ENCODE results near the gene TMEM168.
"Not testable (repeated sequence)": the region's sequence is repeated elsewhere in the genome, so short reads cannot be mapped to it uniquely, and the experiment has no call there.

TMEM168 gene

DNA sequence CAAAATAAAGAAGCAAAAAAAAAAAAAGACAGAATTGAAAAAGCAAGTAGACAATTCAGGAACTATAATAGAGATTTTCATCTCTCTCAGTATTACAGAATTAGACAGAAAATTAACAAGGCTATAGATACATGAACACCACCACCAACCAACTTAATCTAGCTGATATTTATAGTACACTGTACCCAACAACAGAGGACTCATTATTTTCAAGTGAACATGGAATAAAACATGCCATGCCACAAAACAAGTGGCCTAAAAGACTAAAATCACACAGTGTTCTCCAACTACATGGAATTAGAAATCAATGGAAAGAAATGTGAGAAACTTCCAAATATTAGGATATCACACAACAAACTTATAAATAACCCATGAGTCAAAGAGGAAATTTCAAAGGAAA lies 9.1 kb downstream of the TMEM168 start:
- DNase-seq = no peak

DNA sequence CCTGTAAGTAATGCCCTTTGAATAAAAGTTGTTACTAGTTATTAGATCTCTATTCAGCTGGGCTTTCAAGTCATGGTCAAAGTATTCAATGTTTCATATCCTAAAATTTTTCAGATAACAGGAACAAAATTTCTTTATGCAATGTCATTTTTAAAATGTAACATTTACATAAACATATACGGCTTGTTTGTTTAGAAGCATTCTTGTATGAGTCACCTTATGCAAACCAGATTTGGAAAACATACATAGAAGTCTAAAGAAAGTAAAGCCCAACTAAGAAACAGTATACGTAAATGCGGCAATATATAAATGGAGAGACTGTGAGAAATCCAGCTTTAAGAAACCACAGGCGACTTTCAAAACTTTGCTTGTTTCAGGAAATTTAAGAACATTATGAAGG lies 10.5 kb downstream of the TMEM168 start:
- no peak for DNase-seq

DNA sequence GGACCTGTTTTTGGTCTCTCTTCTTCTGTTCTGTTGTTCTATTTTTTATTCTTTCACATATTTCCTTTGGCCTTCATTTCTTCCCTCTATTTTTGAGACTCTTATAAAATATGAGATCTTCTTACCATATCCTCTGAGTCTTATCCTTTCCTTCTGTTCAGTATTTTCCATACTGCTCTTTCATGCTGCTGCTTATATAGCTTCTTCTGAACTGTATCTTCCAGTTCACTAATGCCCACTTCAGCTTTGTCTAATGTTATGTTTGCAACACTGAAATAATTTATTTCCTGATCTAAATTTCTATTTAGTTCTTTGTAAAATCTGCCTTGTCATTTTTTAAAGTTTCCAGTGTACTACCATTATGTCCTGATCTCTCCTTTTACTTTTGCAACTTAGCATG lies 12.8 kb downstream of the TMEM168 start:
- no peak for DNase-seq

DNA sequence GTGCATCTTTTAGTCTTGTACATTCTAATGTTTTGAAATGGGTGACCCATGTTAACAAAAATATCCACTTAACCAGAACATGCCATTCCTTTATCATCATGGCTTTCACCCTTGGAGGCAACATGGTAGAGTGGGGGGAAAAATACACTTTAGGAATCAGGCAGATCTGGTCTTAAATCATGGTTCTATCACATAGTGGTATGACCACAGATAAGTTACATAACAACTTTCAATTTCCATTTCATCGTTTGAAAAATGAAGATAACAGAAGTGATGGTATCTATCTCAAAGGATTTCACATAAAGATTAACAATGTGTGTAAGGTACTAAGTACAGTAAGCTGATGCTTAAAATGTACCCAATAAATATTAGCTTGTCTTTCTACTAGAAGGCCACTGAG lies 19.0 kb downstream of the TMEM168 start:
- no peak for DNase-seq

DNA sequence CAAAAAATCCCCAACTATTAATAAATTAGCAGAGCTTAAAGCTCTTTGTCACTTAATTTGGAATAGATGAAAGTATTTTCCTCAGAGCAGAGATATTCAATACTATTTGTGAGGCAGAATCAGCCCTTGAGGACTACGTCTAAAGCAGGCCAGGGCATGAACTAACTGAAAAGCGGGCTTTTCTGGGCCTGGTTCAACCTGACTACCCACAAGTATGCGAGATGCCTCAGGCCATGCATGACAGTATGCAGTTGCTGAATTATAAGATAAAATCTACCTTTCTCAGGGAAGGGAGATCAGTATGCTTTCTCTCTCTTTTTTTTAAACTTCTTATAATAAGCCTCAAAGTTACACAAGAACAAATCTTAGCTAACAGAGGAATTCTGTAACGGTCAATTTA lies 20.1 kb downstream of the TMEM168 start:
- DNase-seq = no peak

DNA sequence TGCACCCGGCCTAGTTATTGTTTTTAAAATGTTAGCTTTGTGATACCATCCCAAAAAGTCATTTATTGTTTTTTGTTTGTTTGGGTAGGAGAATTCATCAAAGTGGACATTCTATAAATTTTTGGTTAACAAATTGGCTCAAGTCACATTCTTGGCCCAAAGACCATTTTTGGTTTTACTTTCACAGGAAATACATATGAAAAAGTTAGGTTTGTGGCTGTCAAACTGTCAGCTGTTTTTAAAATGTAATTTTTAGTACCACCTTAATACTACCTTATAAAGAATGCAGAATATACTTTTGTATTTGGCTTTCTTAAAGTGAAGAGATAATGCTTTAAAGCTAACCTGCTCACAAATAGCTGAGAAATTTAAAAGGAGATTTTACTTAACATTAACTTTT lies 25.1 kb downstream of the TMEM168 start:
- DNase-seq = no peak

DNA sequence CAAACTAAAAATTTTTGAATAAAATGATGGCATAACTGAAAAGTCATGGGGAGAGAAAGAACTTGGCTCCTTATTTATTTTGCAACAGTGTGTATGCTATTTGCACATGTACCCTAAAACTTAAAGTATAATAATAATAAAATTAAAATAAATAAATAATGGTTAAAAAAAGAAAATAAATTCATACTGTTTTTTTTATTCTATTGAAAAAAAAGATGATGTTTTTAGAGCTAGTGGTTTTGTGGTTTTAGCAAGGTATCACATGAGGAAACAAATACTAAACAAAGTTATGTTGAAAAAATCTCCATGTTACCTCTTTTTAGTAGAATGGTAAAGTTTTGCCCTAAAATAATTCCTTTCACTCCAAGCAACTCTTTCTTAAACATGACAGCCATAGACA lies 26.2 kb downstream of the TMEM168 start:
- DNase-seq = no peak

DNA sequence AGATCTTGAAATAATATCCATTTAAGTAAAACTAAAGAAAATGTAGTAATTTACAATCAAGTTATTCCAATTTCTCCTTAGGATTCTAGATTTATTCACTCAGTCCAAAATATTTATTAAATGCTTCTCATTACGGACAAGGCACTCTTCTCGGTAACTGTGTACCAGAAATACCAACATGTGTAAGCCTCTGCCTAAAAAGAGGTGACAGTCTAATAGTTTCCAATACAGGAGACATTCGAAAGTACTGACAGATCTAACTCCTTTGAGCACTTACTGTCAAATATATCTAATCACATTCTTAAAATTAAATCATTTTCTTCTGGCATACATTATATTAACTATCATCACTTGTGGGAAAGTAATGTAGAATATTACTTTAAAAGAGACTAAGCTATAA lies 26.9 kb downstream of the TMEM168 start:
- DNase-seq = no peak

DNA sequence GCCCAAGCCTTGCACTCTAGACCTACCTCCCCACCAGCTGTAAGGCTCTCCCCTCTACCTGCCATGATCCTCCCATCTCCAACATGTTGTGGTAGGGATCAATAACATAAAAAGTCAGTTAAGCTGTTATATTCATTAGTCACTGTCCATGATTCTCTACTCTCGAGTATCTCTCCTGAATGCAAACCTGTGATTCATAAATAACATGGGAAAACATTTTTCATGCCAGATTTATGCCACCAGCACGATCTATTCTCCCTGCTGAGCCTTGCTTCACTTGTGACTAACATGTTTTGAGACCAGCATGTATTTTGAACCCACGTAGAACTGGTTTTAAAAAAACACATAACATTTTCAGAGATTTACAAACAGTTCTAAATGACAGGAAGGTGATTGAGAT lies 30.3 kb downstream of the TMEM168 start:
- DNase-seq = no peak

DNA sequence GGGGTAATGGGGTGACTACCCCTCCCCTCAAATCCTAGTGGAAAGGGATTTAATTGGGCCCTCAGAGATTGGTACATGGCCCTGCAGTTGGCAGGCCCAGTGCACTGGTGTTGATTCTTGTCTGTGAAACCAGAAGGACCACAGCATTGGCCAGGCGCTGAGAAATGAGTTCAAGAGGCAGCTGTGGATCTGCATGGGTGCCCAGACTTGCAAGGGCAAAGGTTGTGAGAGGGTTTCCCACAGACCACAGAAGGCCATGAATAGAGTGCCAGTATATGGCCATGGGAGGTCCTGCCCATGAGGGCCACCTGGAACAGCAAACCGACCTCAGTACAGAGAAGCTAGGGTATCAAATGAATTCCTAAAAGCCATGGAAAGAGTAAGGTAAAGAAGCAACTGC lies 32.9 kb downstream of the TMEM168 start:
- DNase-seq = no peak

DNA sequence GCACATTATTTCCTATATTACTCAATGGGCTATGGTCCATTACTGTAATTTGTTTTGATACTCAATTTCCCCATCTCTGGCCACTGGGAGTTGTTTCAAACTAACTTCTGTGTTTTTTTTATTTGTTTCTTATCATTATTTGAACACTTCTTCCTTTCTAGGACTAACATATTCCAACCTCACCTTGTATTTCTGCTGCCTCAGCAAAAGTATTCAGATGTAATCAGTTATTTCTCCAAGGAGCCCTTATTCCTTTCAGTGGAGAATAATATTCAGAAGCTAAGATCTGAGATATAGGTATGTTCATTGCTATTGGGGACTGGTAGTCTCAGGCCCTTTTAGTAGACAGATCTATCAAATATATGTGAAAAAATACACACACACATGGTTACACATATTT lies 36.9 kb downstream of the TMEM168 start:
- no peak for DNase-seq

DNA sequence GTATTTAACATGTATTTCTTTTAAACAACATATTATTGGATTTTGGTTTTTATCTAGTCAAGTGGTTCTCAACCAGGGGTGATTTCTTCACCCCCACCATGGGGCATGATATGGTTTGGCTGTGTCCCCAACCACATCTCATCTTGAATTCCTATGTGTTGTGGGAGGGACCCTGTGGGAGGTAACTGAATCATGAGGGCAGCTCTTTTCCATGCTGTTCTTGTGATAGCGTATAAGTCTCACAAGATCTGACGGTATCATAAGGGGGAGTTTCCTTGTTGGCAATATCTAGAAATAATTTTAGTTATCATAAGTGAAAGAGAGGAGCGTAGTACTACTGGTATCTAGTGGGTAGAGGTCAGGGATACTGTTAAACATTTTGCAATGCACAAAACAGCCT lies 37.6 kb downstream of the TMEM168 start:
- no peak for DNase-seq

DNA sequence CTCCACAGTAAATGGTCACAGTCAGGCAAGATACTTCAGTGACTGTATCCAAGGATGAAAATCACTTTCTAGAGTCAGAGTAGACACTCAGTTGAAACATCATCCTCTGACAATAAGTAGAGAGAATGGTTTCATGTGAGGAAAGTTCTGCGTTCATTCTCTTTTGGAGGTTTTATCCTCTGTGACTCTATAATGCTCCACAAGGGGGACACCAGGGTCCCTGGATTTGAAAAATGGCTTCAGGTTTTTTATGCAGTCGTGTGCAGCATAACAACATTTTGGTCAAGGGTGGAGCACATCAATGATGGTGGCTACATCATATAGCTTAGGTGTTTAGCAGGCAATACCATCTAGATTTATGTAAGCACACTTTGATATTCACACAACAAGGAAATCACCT lies 40.4 kb downstream of the TMEM168 start:
- DNase-seq = no peak

DNA sequence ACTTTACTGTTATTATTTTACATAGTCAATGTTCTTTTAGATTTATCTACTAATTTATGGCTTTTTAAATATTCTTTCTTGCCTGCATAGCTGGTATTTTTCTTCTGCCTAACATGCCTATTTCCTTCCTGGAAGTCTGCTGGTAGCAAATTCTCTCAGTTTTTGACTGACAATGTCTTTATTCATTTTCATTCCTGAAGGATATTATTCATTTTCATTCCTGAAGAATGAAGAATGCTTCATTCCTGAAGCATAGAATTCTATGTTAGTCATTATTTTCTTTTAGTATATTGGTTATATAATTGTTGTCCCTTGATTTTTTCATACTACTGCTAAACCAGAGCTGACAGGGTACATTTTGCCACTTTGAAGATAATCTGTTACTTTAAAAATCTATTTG lies 41.8 kb downstream of the TMEM168 start:
- no peak for DNase-seq

DNA sequence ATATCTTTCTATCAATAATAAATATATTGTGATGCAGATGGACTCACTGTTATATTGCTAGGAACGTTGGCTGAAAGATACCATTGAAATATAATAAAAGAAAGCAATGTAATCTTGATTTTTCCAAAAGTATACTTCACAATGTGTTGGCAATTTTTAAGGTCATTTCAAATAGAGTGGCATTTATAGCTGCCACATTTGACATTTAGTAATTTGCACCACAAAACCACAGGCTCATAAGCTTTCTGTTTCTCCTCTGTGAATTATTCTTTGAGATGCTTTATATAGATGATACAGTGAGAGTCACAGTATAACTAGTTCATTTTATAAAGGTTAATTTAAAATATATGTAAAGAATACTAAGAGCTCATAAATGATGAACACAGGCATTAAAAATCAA lies 44.6 kb downstream of the TMEM168 start:
- no peak for DNase-seq

DNA sequence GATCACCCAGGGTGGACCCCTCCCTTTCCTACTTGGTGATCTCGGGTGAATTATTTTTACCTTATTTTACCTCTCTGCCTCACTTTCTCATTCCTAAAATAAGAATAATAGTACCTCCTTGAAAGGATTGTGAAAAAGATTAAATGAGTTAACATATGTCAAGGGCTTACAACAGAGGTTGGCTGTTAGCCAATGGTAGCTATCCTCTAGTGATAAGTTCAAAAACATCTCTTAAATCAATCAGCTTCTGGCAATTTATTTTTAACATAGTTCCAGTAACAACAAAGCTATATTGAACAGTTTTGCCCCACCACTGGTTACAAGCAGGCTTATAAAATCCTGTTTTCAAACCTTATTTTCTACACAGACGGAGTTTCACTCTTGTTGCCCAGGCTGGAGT lies 45.4 kb downstream of the TMEM168 start:
- DNase-seq = peak; percentile 22

DNA sequence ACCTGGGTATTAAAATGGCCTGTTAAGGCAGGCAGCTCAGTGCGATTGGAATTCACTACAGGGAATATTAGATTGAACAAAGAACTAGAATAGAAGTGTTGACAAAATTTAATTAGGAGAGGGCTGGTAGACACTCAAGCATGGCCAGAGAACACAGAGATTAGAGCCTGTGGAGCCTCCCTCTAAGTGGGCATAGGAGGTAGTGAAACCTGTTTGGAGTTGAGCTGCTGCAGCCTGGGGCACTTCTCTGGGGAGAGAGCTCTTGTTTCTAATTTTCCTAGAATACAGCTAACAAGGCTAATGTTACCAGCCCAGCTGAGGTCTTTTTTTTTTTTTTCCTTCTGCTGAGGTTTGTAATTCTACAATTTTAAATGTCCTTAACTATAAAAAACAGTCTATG lies 46.4 kb downstream of the TMEM168 start:
- DNase-seq = peak; percentile 26

DNA sequence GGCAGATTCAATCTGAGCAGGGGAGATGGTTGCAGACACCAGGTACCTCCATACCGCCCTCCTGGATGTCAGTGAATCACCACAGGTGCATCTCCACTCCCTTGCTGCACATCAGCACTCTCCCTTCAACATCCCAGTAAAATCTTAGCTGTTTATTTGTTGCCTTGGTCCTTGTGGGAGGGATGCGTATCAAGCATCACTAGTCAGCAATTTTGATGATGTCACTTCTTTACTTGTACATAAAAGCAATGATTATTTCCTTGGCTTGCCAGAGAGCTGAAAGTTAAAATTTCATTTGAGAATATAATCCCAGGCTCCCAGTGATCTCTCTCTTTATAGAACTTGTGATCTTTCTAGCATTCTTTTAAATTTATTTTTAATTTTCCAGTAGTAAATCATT lies 49.5 kb downstream of the TMEM168 start:
- no peak for DNase-seq

DNA sequence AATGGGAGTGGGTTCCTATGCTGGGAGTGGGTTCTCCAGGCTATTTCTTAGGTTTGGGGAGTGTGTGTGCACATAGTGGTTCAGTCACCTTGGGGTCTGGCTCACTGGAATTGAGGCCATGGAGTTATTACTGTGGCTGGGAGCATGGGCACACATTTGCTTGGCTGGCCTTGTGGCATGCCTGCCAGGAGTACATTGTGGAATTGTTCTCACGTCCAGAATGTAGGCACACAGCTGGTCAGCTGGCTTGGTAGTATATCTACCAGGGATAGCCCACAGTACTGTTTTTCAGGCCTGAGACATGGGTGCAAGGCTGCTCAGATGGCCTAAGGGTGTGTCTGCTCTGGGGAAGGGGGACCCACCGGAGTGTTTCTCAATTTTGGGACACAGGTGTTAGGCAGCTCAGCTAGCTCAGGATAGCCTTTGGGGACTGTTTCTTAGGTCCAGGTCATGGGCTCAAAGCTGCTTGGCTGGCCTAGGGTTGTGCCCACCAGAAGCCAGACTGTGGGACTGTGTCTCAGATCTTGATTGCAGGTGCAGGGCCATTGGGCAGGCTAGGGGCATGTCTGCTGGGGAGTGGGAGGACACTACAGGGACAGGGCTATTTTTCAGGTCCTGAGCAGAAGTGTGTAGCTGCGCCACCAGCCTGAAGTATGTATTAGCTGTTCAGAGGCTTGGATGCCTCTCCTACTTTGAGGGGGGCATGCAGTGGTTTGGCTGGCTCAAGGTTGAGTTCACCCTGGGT lies 50.6 kb downstream of the TMEM168 start:
- no peak for DNase-seq

DNA sequence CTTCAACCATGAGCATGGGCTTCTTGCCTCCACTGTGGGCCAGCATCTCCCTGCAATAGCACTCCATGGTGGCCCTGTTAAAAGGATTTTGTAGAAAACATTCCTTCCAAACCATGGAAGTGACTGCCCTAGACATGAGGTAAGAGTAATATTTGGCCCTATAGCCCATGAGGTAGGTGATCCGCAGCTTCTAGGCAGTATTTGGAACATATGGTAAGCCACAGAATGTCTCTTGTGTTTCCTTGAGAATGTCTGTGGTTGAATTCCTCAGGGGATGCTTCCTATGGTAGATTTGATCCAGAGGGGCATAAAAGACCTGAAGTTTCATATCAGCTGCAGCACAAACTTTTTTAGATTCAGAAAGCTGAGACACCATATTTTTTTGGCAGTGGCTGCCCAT lies 54.9 kb downstream of the TMEM168 start:
- DNase-seq = no peak

DNA sequence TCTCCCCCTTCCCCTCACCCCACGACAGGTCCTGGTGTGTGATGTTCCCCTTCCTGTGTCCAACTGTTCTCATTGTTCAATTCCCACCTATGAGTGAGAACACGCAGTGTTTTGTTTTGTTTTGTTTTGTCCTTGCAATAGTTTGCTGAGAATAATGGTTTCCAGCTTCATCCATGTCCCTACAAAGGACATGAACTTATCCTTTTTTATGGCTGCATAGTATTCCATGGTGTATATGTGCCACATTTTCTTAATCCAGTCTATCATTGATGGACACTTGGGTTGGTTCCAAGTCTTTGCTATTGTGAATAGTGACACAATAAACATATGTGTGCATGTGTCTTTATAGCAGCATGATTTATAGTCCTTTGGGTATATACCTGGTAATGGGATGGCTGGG lies 58.9 kb downstream of the TMEM168 start:
- DNase-seq = not testable (repeated sequence)

DNA sequence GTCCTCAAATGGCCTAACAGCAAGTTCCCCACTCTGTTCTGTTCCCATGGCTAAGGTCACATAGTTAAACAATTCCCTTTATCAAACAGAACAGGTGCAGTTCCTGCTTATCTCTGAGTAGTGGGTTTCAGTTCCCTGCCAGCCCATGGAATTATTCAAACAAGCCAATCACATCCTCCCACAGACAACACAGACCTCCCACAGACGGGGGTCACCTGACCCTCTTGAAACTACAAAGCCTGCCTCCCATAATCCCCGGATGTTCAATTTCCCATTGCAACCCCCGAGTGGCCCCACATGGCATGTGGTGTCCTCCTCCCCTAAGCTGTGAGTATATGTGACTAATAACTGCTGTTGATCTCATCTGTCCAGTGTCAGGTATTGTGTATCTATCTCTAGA lies 64.1 kb downstream of the TMEM168 start:
- DNase-seq = no peak

DNA sequence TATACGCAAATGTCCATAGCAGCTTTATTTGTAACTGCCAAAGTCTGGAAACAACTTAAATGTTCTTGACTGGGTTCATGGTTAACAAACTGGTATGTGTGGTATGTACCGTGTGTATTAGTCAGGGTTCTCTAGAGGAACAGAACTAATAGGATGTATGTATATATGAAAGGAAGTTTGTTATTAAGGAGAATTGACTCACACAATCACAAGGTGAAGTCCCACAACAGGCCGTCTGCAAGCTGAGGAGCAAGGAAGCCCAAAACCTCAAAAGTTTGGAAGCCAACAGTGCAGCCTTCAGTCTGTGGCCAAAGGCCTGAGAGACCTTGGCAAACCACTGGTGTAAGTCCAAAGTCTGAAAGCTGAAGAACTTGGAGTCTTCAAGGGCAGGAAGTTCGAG lies 66.8 kb downstream of the TMEM168 start:
- no peak for DNase-seq

DNA sequence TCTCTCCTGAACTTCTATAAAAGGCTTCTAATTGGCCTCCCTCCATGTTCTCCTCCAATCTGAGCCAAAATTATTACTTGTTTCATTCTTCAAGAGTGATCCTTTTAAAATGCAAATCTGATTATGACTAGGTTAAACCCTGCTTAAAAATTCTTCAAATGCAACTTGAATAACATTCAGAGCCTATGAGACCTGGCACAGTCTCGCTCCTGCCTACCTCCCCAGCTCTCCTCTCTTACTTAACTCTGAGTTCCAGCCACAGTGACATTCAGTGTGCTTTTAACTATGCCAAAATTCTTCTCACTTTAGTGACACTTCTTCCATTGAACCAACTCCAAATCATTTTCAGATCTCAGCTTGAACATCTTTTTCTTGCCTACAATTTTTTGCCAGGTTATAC lies 68.8 kb downstream of the TMEM168 start:
- DNase-seq = no peak

DNA sequence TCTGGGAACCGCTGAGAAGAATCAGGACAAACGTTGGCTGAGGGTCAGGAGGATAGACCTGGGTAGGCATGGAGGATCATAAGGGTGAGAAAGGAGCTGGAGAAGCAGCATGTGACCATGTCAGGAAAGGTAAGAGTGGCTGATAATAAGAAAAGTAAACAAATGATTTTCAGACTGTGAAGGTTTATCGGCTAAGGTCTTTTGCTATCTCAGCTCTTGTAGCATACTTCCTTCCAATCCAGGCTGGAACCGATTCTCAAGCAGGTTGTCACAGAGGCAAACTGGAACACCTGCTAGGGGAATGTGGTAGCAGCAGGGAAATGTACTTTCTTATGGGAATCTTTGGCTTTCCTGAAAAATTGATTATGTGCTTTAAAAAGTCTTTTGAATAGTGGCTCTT lies 74.7 kb downstream of the TMEM168 start:
- DNase-seq = no peak

DNA sequence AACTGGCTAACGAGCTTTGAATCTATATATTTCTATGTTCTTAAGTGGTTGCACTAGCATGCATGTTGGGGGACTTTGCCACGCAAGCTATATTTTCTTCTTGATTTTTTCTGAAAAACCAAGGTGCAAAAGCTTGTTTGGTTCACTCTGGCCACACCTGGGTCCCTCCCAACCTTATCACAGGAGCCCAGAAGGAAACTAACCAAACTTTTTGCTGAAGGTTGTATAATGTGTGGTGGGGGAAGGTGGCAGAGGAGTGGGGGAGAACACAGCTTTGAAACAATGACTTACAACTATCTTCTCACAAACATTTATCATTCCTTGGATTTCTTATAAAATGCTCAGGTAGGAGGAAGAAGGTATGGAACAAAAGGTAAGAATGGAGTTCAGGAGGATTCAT lies 75.3 kb downstream of the TMEM168 start:
- no peak for DNase-seq
